K562 (cell line): ENCODE measurements around the gene ALKBH4. TPM values are rescaled to one million over a fixed set of nuclear protein-coding genes. Genes with fewer than 3 reads are reported as not detected.

Source experiments
- ATF3 ChIP-seq, 2 experiments: fragments of 450-650 bp in 1 of 2; sonication (generic) in 1 of 2; formaldehyde crosslinking in 1 of 2; IDR thresholded peaks in 1 of 2; conservative IDR thresholded peaks in 1 of 2; 2 replicates each; pipeline versions ENCODE4 v1.6.1 to v1.8.1; 2016 to 2023; ENCODE audit warnings: mild to moderate bottlenecking in 2 of 2, moderate library complexity in 2 of 2, inconsistent platforms in 1 of 2, missing genetic modification reagents in 1 of 2
- BRF2 ChIP-seq: IDR thresholded peaks from 3 replicates; pipeline ENCODE4 v1.6.1; 2011; ENCODE audit warnings: borderline replicate concordance, mild to moderate bottlenecking; ENCODE audit not compliant: insufficient read length, insufficient read depth
- CEBPG ChIP-seq, 3 experiments: fragments of 200-800 bp in 1 of 3; sonication (Bioruptor generic) in 1 of 3; sonication (generic) in 1 of 3; formaldehyde crosslinking in 1 of 3; IDR thresholded peaks in 2 of 3; conservative IDR thresholded peaks in 1 of 3; 2 replicates each; pipeline versions ENCODE4 v1.6.1 to v1.8.0; 2016 to 2022; ENCODE audit warnings: missing compliant biosample characterization in 2 of 3, missing genetic modification characterization in 2 of 3, mild to moderate bottlenecking in 1 of 3, missing genetic modification reagents in 1 of 3
- CREM ChIP-seq: IDR thresholded peaks from 2 replicates; pipeline ENCODE4 v1.6.1; 2014; ENCODE audit warnings: antibody characterized with exemption, low read depth
- CTBP1 ChIP-seq: fragments of 450-650 bp; IDR thresholded peaks from 2 replicates; pipeline ENCODE4 v1.6.1; 2016; ENCODE audit warnings: borderline replicate concordance
- CXXC5 ChIP-seq: fragments of 250-450 bp; sonication (Bioruptor Pico); IDR thresholded peaks from 2 replicates; pipeline ENCODE4 v1.8.0; 2022; ENCODE audit warnings: inconsistent platforms, mild to moderate bottlenecking, moderate library complexity
- DDX20 ChIP-seq: fragments of 450-650 bp; IDR thresholded peaks from 2 replicates; pipeline ENCODE4 v1.6.1; 2016; ENCODE audit warnings: missing genetic modification characterization, low read depth, mild to moderate bottlenecking, missing compliant biosample characterization, moderate library complexity
- E2F5 ChIP-seq: sonication (generic); formaldehyde crosslinking; IDR thresholded peaks from 2 replicates; pipeline ENCODE4 v1.8.0; 2022; ENCODE audit warnings: mild to moderate bottlenecking, missing genetic modification reagents
- FOXP4 ChIP-seq: sonication (generic); formaldehyde crosslinking; IDR thresholded peaks from 2 replicates; pipeline ENCODE4 v1.8.0; 2022; ENCODE audit warnings: mild to moderate bottlenecking, missing genetic modification reagents, borderline replicate concordance
- HDAC2 ChIP-seq: fragments of 450-650 bp; IDR thresholded peaks from 2 replicates; pipeline ENCODE4 v1.6.1; 2016; ENCODE audit warnings: mild to moderate bottlenecking
- JUNB ChIP-seq: fragments of 450-650 bp; formaldehyde crosslinking; conservative IDR thresholded peaks from 2 replicates; pipeline ENCODE4 v1.4.0; 2020; ENCODE audit warnings: mild to moderate bottlenecking
- LCOR ChIP-seq: sonication (generic); formaldehyde crosslinking; IDR thresholded peaks from 2 replicates; pipeline ENCODE4 v1.8.0; 2022; ENCODE audit warnings: mild to moderate bottlenecking, missing genetic modification reagents
- MTA3 ChIP-seq: fragments of 450-650 bp; formaldehyde crosslinking; IDR thresholded peaks from 2 replicates; pipeline ENCODE4 v1.6.1; 2017; ENCODE audit warnings: mild to moderate bottlenecking, borderline replicate concordance
- NRF1 ChIP-seq, 2 experiments: fragments of 450-650 bp; IDR thresholded peaks in 1 of 2; conservative IDR thresholded peaks in 1 of 2; 2 replicates each; pipeline ENCODE4 v1.6.1; 2014; ENCODE audit warnings: mild to moderate bottlenecking in 2 of 2
- OTX1 ChIP-seq: fragments of 450-650 bp; formaldehyde crosslinking; IDR thresholded peaks from 2 replicates; pipeline ENCODE4 v1.4.0; 2022; ENCODE audit warnings: mild to moderate bottlenecking
- ZBTB2 ChIP-seq: fragments of 450-650 bp; IDR thresholded peaks from 2 replicates; pipeline ENCODE4 v1.6.1; 2016; ENCODE audit warnings: antibody characterized with exemption
- ZKSCAN1 ChIP-seq: fragments of 150-350 bp; IDR thresholded peaks from 2 replicates; pipeline ENCODE4 v1.6.1; 2016; ENCODE audit warnings: low read depth, low read length
- ZNF12 ChIP-seq: sonication (generic); formaldehyde crosslinking; IDR thresholded peaks from 2 replicates; pipeline ENCODE4 v1.4.0; 2020; ENCODE audit warnings: mild to moderate bottlenecking, missing genetic modification reagents
- ZNF124 ChIP-seq: sonication (generic); formaldehyde crosslinking; IDR thresholded peaks from 2 replicates; pipeline ENCODE4 v1.8.1; 2022; ENCODE audit warnings: missing genetic modification reagents
- ZNF589 ChIP-seq: fragments of 200-800 bp; sonication (Bioruptor generic); IDR thresholded peaks from 2 replicates; pipeline ENCODE4 v1.6.1; 2016; ENCODE audit warnings: low read depth, missing genetic modification characterization, missing compliant biosample characterization
- polyA plus RNA-seq, 8 experiments: library from polyadenylated mRNA; depleted of rRNA in 4 of 8; stranded (reverse) in 5 of 8; unstranded in 3 of 8; fragments of >200 nt; fragmentation: Nextera tagmentation in 2 of 8; fragmentation: Illumina TruSeq in 1 of 8; extraction: Ambion mirVana in 2 of 8; extraction: Trizol in 1 of 8; gene quantifications; 2 replicates each; pipeline versions ENCODE4 v1.2.1 to v1.2.3, GENCODE V29; 2011 to 2014; ENCODE audit warnings: inconsistent platforms in 1 of 8, missing spikeins in 1 of 8
- total RNA-seq, 7 experiments: library from RNA; depleted of rRNA in 6 of 7; stranded (reverse); fragments of >200 nt in 6 of 7; fragmentation: Illumina TruSeq in 2 of 7; extraction: Trizol in 2 of 7; gene quantifications; 2 replicates each; pipeline versions ENCODE4 v1.2.1 to v1.2.3, GENCODE V29; 2011 to 2021; ENCODE audit warnings: low replicate concordance in 1 of 7

The ALKBH4 gene
- total and polyA plus RNA-seq, 9 of the 15 experiments (the other 6 are each of a cell fraction or from before 2014, with no cell fraction given): 4.6 to 21.4 (median 11.8) TPM

- TF ChIP-seq OTX1 (peak; percentile 53; the same call in 1 of the 2 replicates), JUNB (CRISPR knock-in tag) (no peak), ZKSCAN1 (no peak), ZBTB2 (0 out of 2 replicates have a peak, but pooled peaks have one; percentile 15), CTBP1 (peak; percentile 56; the same call in 1 of the 2 replicates), CEBPG (CRISPR knock-in tag; IDR thresholded peaks at IDR 0.05) (no peak), CEBPG (tag; conservative IDR thresholded peaks at IDR 0.05 in 1 of 2, IDR thresholded peaks at IDR 0.05 in 1 of 2) (no peak), CREM (peak; percentile 5; the same call in 1 of the 2 replicates), BRF2 (no peak), ATF3 (IDR thresholded peaks at IDR 0.05) (peak; percentile 89), ATF3 (CRISPR knock-in tag; conservative IDR thresholded peaks at IDR 0.05) (no peak), NRF1 (conservative IDR thresholded peaks at IDR 0.05 in 1 of 2, IDR thresholded peaks at IDR 0.05 in 1 of 2) (peak; percentile 26 to 38; a peak in 1 of 4 replicates), HDAC2 (no peak; the same call in 1 of the 2 replicates), CXXC5 (CRISPR knock-in tag) (peak; percentile 76), ZNF12 (CRISPR knock-in tag) (peak; percentile 98), MTA3 (0 out of 2 replicates have a peak, but pooled peaks have one; percentile 39), ZNF124 (CRISPR knock-in tag) (no peak), E2F5 (CRISPR knock-in tag) (no peak), ZNF589 (CRISPR knock-in tag) (peak; percentile 67; the same call in 1 of the 2 replicates), DDX20 (no peak), LCOR (CRISPR knock-in tag) (peak; percentile 59; the same call in 1 of the 2 replicates), FOXP4 (no peak)
Observed at GRCh38 chr7:102439963-102440795, 24.5 kb downstream of the ALKBH4 start (continued).
